Neural cell (in vitro differentiated cells): Measurements from ENCODE around the gene PTPN3. TPM values are rescaled to one million over a fixed set of nuclear protein-coding genes. Genes with fewer than 3 reads are reported as not detected.
A peak's percentile ranks its signal among the peaks of the same experiment; 100 is the strongest.

Experiments
- H2AFZ ChIP-seq: fragments of 200-600, 300-800 bp; sonication (generic), shearing (Covaris generic); 2 replicates; pipeline ENCODE4 v1.6.0; 2014; ENCODE audit warnings: low read depth, mild to moderate bottlenecking, antibody characterized with exemption, low read length, moderate library complexity
- H3F3A ChIP-seq: fragments of 200-600 bp; shearing (Covaris generic); 2 replicates; pipeline ENCODE4 v1.6.1; 2016; ENCODE audit warnings: mild to moderate bottlenecking, moderate library complexity, mixed read lengths, antibody characterized with exemption, low read length; ENCODE audit not compliant: insufficient read depth, poor library complexity, severe bottlenecking
- H3K27ac ChIP-seq: fragments of 200-600, 300-800 bp; sonication (generic), shearing (Covaris generic); 2 replicates; pipeline ENCODE4 v1.5.1; 2014; ENCODE audit warnings: mild to moderate bottlenecking, low read length, moderate library complexity
- H3K27me3 ChIP-seq: fragments of 300-800, 200-600 bp; sonication (generic), shearing (Covaris generic); 2 replicates; pipeline ENCODE4 v1.6.0; 2014; ENCODE audit warnings: mild to moderate bottlenecking, low read depth, low read length, moderate library complexity; ENCODE audit not compliant: insufficient read depth
- H3K36me3 ChIP-seq: fragments of 300-800, 200-600 bp; sonication (generic), shearing (Covaris generic); 2 replicates; pipeline ENCODE4 v1.5.1; 2014; ENCODE audit warnings: mild to moderate bottlenecking, antibody characterized with exemption, low read length, moderate library complexity; ENCODE audit not compliant: insufficient read depth
- H3K4me2 ChIP-seq: fragments of 300-800, 200-600 bp; sonication (generic), shearing (Covaris generic); 2 replicates; pipeline ENCODE4 v1.6.0; 2014; ENCODE audit warnings: mild to moderate bottlenecking, low read length
- H3K4me3 ChIP-seq: fragments of 300-800, 200-600 bp; sonication (generic), shearing (Covaris generic); 2 replicates; pipeline ENCODE4 v1.5.1; 2014; ENCODE audit warnings: mild to moderate bottlenecking, low read length, moderate library complexity
- H3K79me2 ChIP-seq: fragments of 200-600 bp; shearing (Covaris generic); replicated peaks from 2 replicates; pipeline ENCODE4 v1.6.0; 2014; ENCODE audit warnings: mild to moderate bottlenecking, low read length, moderate library complexity; ENCODE audit not compliant: insufficient read depth
- H3K9ac ChIP-seq: fragments of 300-800, 200-600 bp; sonication (generic), shearing (Covaris generic); 2 replicates; pipeline ENCODE4 v1.6.1; 2016; ENCODE audit warnings: mild to moderate bottlenecking, low read length, mixed read lengths
- H3K9me2 ChIP-seq: fragments of 200-600 bp; shearing (Covaris generic); 2 replicates; pipeline ENCODE4 v1.6.1; 2016; ENCODE audit warnings: mild to moderate bottlenecking, low read length, mixed read lengths; ENCODE audit not compliant: insufficient read depth
- H3K9me3 ChIP-seq: fragments of 200-600, 300-800 bp; sonication (generic), shearing (Covaris generic); 2 replicates; pipeline ENCODE4 v1.6.1; 2016; ENCODE audit warnings: mild to moderate bottlenecking, mixed run types, low read length, moderate library complexity, mixed read lengths
- H4K20me1 ChIP-seq: fragments of 200-600 bp; shearing (Covaris generic); 2 replicates; pipeline ENCODE4 v1.6.1; 2016; ENCODE audit warnings: mild to moderate bottlenecking, mixed run types; ENCODE audit not compliant: insufficient read depth
- EP300 ChIP-seq: fragments of 450-650 bp; conservative IDR thresholded peaks from 2 replicates; pipeline ENCODE4 v1.6.1; 2014; ENCODE audit warnings: antibody characterized with exemption, mild to moderate bottlenecking, moderate library complexity; ENCODE audit not compliant: poor library complexity, severe bottlenecking
- EZH2 ChIP-seq: fragments of 200-600, 300-800 bp; shearing (Covaris generic), sonication (generic); IDR thresholded peaks from 2 replicates; pipeline ENCODE4 v1.6.1; 2014; ENCODE audit warnings: antibody characterized with exemption, low read length, borderline replicate concordance, mild to moderate bottlenecking; ENCODE audit not compliant: insufficient read depth, poor library complexity, severe bottlenecking
- MXI1 ChIP-seq: fragments of 450-650 bp; conservative IDR thresholded peaks from 2 replicates; pipeline ENCODE4 v1.6.1; 2014; ENCODE audit warnings: antibody characterized with exemption, mild to moderate bottlenecking; ENCODE audit not compliant: poor library complexity, severe bottlenecking
- POLR2AphosphoS5 ChIP-seq: IDR thresholded peaks from 2 replicates; pipeline ENCODE4 v1.6.1; 2012
- RAD21 ChIP-seq: fragments of 450-650 bp; conservative IDR thresholded peaks from 2 replicates; pipeline ENCODE4 v1.6.1; 2014; ENCODE audit warnings: antibody characterized with exemption, mild to moderate bottlenecking, moderate library complexity
- SMC3 ChIP-seq: fragments of 450-650 bp; conservative IDR thresholded peaks from 2 replicates; pipeline ENCODE4 v1.6.1; 2014; ENCODE audit warnings: antibody characterized with exemption, mild to moderate bottlenecking, moderate library complexity; ENCODE audit not compliant: poor library complexity
- TAF1 ChIP-seq: IDR thresholded peaks from 2 replicates; pipeline ENCODE4 v1.6.1; 2012; ENCODE audit warnings: low read depth
- polyA plus RNA-seq: library from polyadenylated mRNA; depleted of rRNA; stranded (reverse); fragments of >200 nt; gene quantifications from 2 replicates; pipeline ENCODE4 v1.2.3, GENCODE V29; 2014
- TF ChIP-seq, protein P1 (sequence below): fragments of 450-650 bp; IDR thresholded peaks from 2 replicates; pipeline ENCODE4 v1.5.1; 2014; ENCODE audit warnings: antibody characterized with exemption, mild to moderate bottlenecking, moderate library complexity; ENCODE audit not compliant: poor library complexity, severe bottlenecking
- TF ChIP-seq, protein P2 (sequence below): IDR thresholded peaks from 2 replicates; pipeline ENCODE4 v1.6.1; 2012; ENCODE audit warnings: borderline replicate concordance

Gene PTPN3
- polyA plus RNA-seq, 1 donor from 2014 or later, result 3.8 TPM

- H3K27ac ChIP-seq, result no peak overlapping the region
- no peak overlapping the region for H3K4me3 ChIP-seq
- no peak overlapping the region for H3K9ac ChIP-seq
- H3K36me3 ChIP-seq, result no peaks in the 10 kb centered on the region
- H4K20me1 ChIP-seq, result no peaks in the 10 kb centered on the region
- TF ChIP-seq EZH2, result no peak
- peak; percentile 29 for TF ChIP-seq RAD21
- no peak for TF ChIP-seq POLR2AphosphoS5
- no peak for TF ChIP-seq SMC3
- TF ChIP-seq, protein P1, sequence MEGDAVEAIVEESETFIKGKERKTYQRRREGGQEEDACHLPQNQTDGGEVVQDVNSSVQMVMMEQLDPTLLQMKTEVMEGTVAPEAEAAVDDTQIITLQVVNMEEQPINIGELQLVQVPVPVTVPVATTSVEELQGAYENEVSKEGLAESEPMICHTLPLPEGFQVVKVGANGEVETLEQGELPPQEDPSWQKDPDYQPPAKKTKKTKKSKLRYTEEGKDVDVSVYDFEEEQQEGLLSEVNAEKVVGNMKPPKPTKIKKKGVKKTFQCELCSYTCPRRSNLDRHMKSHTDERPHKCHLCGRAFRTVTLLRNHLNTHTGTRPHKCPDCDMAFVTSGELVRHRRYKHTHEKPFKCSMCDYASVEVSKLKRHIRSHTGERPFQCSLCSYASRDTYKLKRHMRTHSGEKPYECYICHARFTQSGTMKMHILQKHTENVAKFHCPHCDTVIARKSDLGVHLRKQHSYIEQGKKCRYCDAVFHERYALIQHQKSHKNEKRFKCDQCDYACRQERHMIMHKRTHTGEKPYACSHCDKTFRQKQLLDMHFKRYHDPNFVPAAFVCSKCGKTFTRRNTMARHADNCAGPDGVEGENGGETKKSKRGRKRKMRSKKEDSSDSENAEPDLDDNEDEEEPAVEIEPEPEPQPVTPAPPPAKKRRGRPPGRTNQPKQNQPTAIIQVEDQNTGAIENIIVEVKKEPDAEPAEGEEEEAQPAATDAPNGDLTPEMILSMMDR, result peak; percentile 52
- no peak overlapping the region for H3K4me2 ChIP-seq
- H3K27me3 ChIP-seq, result no peaks in the 10 kb centered on the region
- no peaks in the 10 kb centered on the region for H3K9me3 ChIP-seq
- H3K79me2 ChIP-seq, result no peaks in the 10 kb centered on the region
- no peak overlapping the region for H2AFZ ChIP-seq
- no peaks in the 10 kb centered on the region for H3K9me2 ChIP-seq
- H3F3A ChIP-seq, result no peaks in the 10 kb centered on the region
These were observed 86.2 kb downstream of the PTPN3 start for GRCh38 chr9:109411798-109412352.

DNA sequence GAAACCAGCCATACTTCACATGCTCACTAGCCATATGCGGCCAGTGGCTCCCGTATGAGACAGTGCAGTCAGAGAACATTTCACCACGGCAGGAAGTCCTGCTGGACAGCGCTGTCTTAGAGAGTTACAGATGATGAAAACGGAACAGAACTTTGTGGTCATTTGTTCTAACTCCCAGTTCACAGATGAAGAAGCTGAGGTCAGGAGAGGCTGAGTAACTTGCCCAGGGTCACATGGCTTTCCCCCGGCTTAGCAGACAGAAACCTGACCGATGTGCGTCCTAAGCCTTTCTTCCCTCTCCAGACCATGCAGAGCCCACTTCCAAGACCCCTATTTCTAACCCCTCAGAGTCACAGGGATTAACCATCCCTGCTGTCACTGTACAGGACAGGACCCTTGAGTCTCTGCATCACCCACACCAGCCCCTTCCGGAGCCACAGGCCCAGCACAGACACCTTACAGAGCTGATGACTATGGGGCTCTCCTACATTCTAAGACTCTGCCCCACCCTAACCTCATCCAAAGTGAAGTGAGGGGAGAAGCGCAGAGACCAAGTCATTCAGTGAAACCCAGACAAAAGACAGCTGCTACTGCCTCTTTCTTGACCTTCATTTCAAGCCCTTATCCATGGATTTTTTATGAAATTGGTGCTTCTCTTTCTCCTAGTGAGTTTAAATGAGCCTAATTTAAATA, 86.9 kb downstream of the PTPN3 start:
- TF ChIP-seq MXI1, result no peak
- no peak for TF ChIP-seq RAD21
- TF ChIP-seq EP300, result no peak
- TF ChIP-seq, protein P2, sequence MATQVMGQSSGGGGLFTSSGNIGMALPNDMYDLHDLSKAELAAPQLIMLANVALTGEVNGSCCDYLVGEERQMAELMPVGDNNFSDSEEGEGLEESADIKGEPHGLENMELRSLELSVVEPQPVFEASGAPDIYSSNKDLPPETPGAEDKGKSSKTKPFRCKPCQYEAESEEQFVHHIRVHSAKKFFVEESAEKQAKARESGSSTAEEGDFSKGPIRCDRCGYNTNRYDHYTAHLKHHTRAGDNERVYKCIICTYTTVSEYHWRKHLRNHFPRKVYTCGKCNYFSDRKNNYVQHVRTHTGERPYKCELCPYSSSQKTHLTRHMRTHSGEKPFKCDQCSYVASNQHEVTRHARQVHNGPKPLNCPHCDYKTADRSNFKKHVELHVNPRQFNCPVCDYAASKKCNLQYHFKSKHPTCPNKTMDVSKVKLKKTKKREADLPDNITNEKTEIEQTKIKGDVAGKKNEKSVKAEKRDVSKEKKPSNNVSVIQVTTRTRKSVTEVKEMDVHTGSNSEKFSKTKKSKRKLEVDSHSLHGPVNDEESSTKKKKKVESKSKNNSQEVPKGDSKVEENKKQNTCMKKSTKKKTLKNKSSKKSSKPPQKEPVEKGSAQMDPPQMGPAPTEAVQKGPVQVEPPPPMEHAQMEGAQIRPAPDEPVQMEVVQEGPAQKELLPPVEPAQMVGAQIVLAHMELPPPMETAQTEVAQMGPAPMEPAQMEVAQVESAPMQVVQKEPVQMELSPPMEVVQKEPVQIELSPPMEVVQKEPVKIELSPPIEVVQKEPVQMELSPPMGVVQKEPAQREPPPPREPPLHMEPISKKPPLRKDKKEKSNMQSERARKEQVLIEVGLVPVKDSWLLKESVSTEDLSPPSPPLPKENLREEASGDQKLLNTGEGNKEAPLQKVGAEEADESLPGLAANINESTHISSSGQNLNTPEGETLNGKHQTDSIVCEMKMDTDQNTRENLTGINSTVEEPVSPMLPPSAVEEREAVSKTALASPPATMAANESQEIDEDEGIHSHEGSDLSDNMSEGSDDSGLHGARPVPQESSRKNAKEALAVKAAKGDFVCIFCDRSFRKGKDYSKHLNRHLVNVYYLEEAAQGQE, result no peak
- no peak for TF ChIP-seq SMC3
- TF ChIP-seq POLR2AphosphoS5, result no peak
- no peak for TF ChIP-seq TAF1
- no peak for TF ChIP-seq EZH2
- TF ChIP-seq, protein P1, result no peak
- Histone ChIP-seq H4K20me1 (no peaks in the 10 kb centered on the region), H3K27ac (no peak overlapping the region), H3F3A (no peaks in the 10 kb centered on the region), H3K4me2 (no peak overlapping the region), H2AFZ (no peak overlapping the region), H3K9ac (no peak overlapping the region), H3K79me2 (no peaks in the 10 kb centered on the region), H3K36me3 (no peaks in the 10 kb centered on the region), H3K27me3 (no peaks in the 10 kb centered on the region), H3K9me2 (no peaks in the 10 kb centered on the region), H3K4me3 (no peak overlapping the region), H3K9me3 (no peaks in the 10 kb centered on the region)
